Endothelial cell of umbilical vein (primary cell): Measurements from ENCODE around the gene HINFP. TPM values are rescaled to one million over a fixed set of nuclear protein-coding genes. Genes with fewer than 3 reads are reported as not detected.

Experiments used
- BruUV-seq: library from RNA; stranded (reverse); fragments of 400-500 nt; replicated peaks from 2 replicates; lab custom pipeline; 2021; lab: Mats Ljungman, UMichigan
- CTCF ChIA-PET: fragments of 300-600, 350-600 bp; sonication (Branson Sonifier 250); formaldehyde crosslinking; loops from one replicate; lab custom pipeline; 2021; ENCODE audit warnings: antibody characterized with exemption, inconsistent platforms; lab: Charles Lee
- POLR2A ChIA-PET: fragments of 300-600, 350-600 bp; sonication (Branson Sonifier 250); formaldehyde crosslinking; loops from one replicate; lab custom pipeline; 2021; ENCODE audit warnings: antibody characterized with exemption, inconsistent platforms; lab: Charles Lee
- DNase-seq: peaks from one replicate; pipeline ENCODE4 v3.0.0-alpha.2; 2011; ENCODE audit warnings: low read depth, low spot score
- FAIRE-seq: peaks from 2 replicates; lab custom pipeline; 2011; peaks lifted over from hg19 to GRCh38; lab: Jason Lieb, UNC
- H2AFZ ChIP-seq: 2 replicates; pipeline ENCODE4 v1.6.0; 2012; ENCODE audit warnings: low read depth, low read length, control low read depth, inconsistent platforms
- H3K27ac ChIP-seq: 2 replicates; pipeline ENCODE4 v1.5.1; 2011; ENCODE audit warnings: low read depth, mild to moderate bottlenecking, control low read depth, low read length, moderate library complexity; ENCODE audit not compliant: insufficient read depth
- H3K27me3 ChIP-seq, 2 experiments: 2 replicates each; pipeline versions ENCODE4 v1.6.0 to v1.6.1; 2011; ENCODE audit warnings: low read length in 2 of 2, mixed read lengths in 1 of 2; ENCODE audit not compliant: control insufficient read depth in 2 of 2, insufficient read depth in 2 of 2
- H3K36me3 ChIP-seq, 2 experiments: 2 replicates in 1 of 2; 3 replicates in 1 of 2; pipeline ENCODE4 v1.5.1; 2011; ENCODE audit warnings: low read length in 2 of 2, mild to moderate bottlenecking in 1 of 2, moderate library complexity in 1 of 2; ENCODE audit not compliant: control insufficient read depth in 2 of 2, insufficient read depth in 2 of 2; ENCODE audit errors: extremely low read depth in 1 of 2
- H3K4me1 ChIP-seq: 3 replicates; pipeline ENCODE4 v1.5.1; 2011; ENCODE audit warnings: mild to moderate bottlenecking, low read length; ENCODE audit not compliant: control insufficient read depth, insufficient read depth; ENCODE audit errors: extremely low read depth
- H3K4me2 ChIP-seq: 2 replicates; pipeline ENCODE4 v1.6.1; 2011; ENCODE audit warnings: low read length, control low read depth, mixed read lengths; ENCODE audit not compliant: insufficient read depth
- H3K4me3 ChIP-seq, 3 experiments: fragments of 200-600 bp in 1 of 3; sonication (generic), shearing (Covaris generic) in 1 of 3; replicated peaks in 1 of 3; 2 replicates each; pipeline ENCODE4 v1.5.1; 2011 to 2016; ENCODE audit warnings: control low read depth in 3 of 3, low read length in 3 of 3, mild to moderate bottlenecking in 2 of 3, inconsistent platforms in 1 of 3, low read depth in 1 of 3, moderate library complexity in 1 of 3; ENCODE audit not compliant: insufficient read depth in 1 of 3
- H3K79me2 ChIP-seq: 2 replicates; pipeline ENCODE4 v1.6.0; 2012; ENCODE audit warnings: low read length, inconsistent platforms; ENCODE audit not compliant: control insufficient read depth, insufficient read depth
- H3K9ac ChIP-seq: replicated peaks from 2 replicates; pipeline ENCODE3; 2011; ENCODE audit warnings: low read length, control low read depth; ENCODE audit not compliant: insufficient read depth; ENCODE audit errors: extremely low read depth
- H3K9me1 ChIP-seq: replicated peaks from 3 replicates; pipeline ENCODE4 v1.6.0; 2011; ENCODE audit warnings: mild to moderate bottlenecking, low read length; ENCODE audit not compliant: control insufficient read depth, insufficient read depth; ENCODE audit errors: extremely low read depth
- H3K9me3 ChIP-seq: replicated peaks from 2 replicates; pipeline ENCODE4 v1.5.1; 2012; ENCODE audit warnings: low read length, inconsistent platforms; ENCODE audit not compliant: control insufficient read depth, insufficient read depth
- H4K20me1 ChIP-seq: replicated peaks from 2 replicates; pipeline ENCODE3; 2011; ENCODE audit warnings: mild to moderate bottlenecking, low read length; ENCODE audit not compliant: control insufficient read depth, insufficient read depth; ENCODE audit errors: extremely low read depth
- EZH2 ChIP-seq: IDR thresholded peaks from 2 replicates; pipeline ENCODE4 v1.6.1; 2012; ENCODE audit warnings: borderline replicate concordance, low read depth, mild to moderate bottlenecking, moderate library complexity, low read length, inconsistent platforms; ENCODE audit not compliant: severe bottlenecking
- FOS ChIP-seq: IDR thresholded peaks from 2 replicates; pipeline ENCODE4 v1.6.1; 2011; ENCODE audit warnings: mild to moderate bottlenecking, low read length, moderate library complexity, borderline replicate concordance; ENCODE audit not compliant: insufficient read depth
- GATA2 ChIP-seq: IDR thresholded peaks from 2 replicates; pipeline ENCODE4 v1.7.0; 2011; ENCODE audit warnings: low read depth, mild to moderate bottlenecking, moderate library complexity, mixed read lengths, low read length; ENCODE audit not compliant: insufficient read length, insufficient read depth
- JUN ChIP-seq: IDR thresholded peaks from 2 replicates; pipeline ENCODE4 v1.6.1; 2011; ENCODE audit warnings: borderline replicate concordance, low read depth; ENCODE audit not compliant: insufficient read length, insufficient read depth
- MYC ChIP-seq: IDR thresholded peaks from one replicate; pipeline ENCODE4 v1.6.1; 2011; ENCODE audit warnings: mild to moderate bottlenecking, low read depth, low read length
- POLR2A ChIP-seq: IDR thresholded peaks from 2 replicates; pipeline ENCODE4 v1.6.1; 2012; ENCODE audit warnings: low read depth, mild to moderate bottlenecking, control low read depth, low read length
- POLR2AphosphoS5 ChIP-seq: IDR thresholded peaks from 2 replicates; pipeline ENCODE4 v1.6.1; 2012; ENCODE audit warnings: low read depth, mild to moderate bottlenecking, control low read depth, low read length, moderate library complexity; ENCODE audit not compliant: insufficient read depth
- dilution Hi-C: fragments of 300-500 bp; cut with MboI; formaldehyde crosslinking; loops from one replicate; pipeline ENCODE4 v1.15.0; 2019; ENCODE audit warnings: low sequenced_read_pairs; ENCODE audit not compliant: extremely low pct_ligation_motif_present
- intact Hi-C: fragments of 100-400 bp; cut with micrococcal nuclease; formaldehyde crosslinking; loops from one replicate; pipeline ENCODE4 v1.10.0; 2022
- polyA plus RNA-seq, 4 experiments: library from polyadenylated mRNA; depleted of rRNA in 3 of 4; stranded (reverse) in 3 of 4; unstranded in 1 of 4; fragments of >200 nt; gene quantifications; 2 replicates each; pipeline versions ENCODE4 v1.2.1 to v1.2.3, GENCODE V29; 2011 to 2012; ENCODE audit warnings: missing spikeins in 1 of 4
- total RNA-seq: library from RNA; stranded (reverse); gene quantifications from 2 replicates; pipeline ENCODE4 v1.2.3, GENCODE V29; 2021
- TF ChIP-seq, protein P1 (sequence below): IDR thresholded peaks from 2 replicates; pipeline ENCODE4 v1.6.1; 2011; ENCODE audit not compliant: insufficient read depth, insufficient read length
- TF ChIP-seq, protein P2 (sequence below), 2 donors: IDR thresholded peaks; 1 replicate in 1 of 2; 2 replicates in 1 of 2; pipeline ENCODE4 v1.5.1; 2011; ENCODE audit warnings: low read length in 2 of 2, mild to moderate bottlenecking in 2 of 2, moderate library complexity in 2 of 2, control low read depth in 1 of 2, inconsistent platforms in 1 of 2, low read depth in 1 of 2; ENCODE audit not compliant: insufficient read depth in 1 of 2; ENCODE audit errors: extremely low read depth in 1 of 2

Gene HINFP
- total and polyA plus RNA-seq, 2 donors (not counting 3 experiments of a cell fraction or from before 2014, with no cell fraction given): 30.8 to 33.4 TPM

DNA sequence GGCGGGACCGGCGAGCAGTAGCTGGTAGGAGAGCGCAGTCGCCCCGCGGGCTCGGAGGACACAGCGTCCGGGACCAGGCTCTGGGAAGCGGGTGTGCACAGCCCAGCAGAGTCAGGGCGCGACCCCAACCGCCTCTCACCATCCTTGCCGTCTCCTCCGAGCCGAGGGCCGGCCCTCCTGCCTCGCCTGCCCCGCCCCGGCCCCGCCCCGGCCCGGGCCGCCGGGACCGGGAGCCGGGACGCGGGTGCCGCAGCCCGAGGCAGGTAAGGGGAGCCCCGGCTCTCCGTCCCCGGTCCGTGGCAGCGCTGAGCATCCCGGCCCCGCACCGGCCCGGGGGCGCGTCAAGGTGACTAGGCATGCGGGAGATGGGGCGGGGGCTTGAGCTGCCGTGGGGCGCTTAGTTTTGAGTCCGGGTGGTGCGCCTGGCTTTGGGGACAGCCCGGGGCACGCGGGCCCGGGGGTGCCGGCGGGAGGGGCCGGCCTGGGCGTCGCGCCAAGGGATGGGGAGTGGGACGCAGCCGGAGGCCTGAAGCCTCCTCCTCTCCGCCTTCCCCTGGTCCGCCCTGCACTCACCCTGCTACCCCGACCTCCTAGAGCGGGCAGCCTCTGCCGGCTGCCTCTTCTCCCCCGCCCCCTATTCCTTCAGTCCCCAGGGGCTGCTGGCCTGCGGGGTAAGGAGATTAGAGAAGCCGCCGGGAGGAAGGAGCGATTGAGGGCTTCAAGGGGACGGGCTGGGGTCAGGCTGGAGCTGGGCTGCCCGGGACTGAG is 27.8 kb downstream of the HINFP start, which contains the start of gene ABCG4:
Gene ABCG4, plus strand, starts transcription at position 35 of the 768 bp plus-strand sequence. CDS start 914 bp downstream, outside the sequence.
- no peaks in the 10 kb centered on the region for H3K36me3 ChIP-seq
- H4K20me1 ChIP-seq: no peaks in the 10 kb centered on the region
- BruUV-seq: no TSS peak
- TF ChIP-seq POLR2A (no peak), JUN (no peak), MYC (no peak), EZH2 (no peak), FOS (no peak), POLR2AphosphoS5 (no peak), GATA2 (no peak)
- TF ChIP-seq, protein P1, sequence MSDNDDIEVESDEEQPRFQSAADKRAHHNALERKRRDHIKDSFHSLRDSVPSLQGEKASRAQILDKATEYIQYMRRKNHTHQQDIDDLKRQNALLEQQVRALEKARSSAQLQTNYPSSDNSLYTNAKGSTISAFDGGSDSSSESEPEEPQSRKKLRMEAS: no peak
- TF ChIP-seq, protein P2, sequence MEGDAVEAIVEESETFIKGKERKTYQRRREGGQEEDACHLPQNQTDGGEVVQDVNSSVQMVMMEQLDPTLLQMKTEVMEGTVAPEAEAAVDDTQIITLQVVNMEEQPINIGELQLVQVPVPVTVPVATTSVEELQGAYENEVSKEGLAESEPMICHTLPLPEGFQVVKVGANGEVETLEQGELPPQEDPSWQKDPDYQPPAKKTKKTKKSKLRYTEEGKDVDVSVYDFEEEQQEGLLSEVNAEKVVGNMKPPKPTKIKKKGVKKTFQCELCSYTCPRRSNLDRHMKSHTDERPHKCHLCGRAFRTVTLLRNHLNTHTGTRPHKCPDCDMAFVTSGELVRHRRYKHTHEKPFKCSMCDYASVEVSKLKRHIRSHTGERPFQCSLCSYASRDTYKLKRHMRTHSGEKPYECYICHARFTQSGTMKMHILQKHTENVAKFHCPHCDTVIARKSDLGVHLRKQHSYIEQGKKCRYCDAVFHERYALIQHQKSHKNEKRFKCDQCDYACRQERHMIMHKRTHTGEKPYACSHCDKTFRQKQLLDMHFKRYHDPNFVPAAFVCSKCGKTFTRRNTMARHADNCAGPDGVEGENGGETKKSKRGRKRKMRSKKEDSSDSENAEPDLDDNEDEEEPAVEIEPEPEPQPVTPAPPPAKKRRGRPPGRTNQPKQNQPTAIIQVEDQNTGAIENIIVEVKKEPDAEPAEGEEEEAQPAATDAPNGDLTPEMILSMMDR (IDR thresholded peaks at IDR 0.05; ENCODE audit: extremely low read depth in 1 of 2, insufficient read depth in 1 of 2, low read depth in 1 of 2, low read length in 2 of 2): no peak
- dilution Hi-C loops (no loop called here), intact Hi-C loops (loop anchor here (2.0 kb wide), 1 partner anchor 20 kb away; the partner anchor contains the start of gene NLRX1)
- H3K9me1 ChIP-seq: no peaks in the 10 kb centered on the region
- H3K4me3 ChIP-seq: peak within 1 kb of the TSS; percentile 1 to 48 (median 3)
- H3K27me3 ChIP-seq: peaks cover 2 to 3% of the 10 kb centered on the region in 2 experiments
- peak within 1 kb of the TSS; percentile 80 for H2AFZ ChIP-seq
- ChIA-PET CTCF (interaction anchor here (0.6 to 2.2 kb wide), 7 partner anchors 8 to 191 kb away, joined by 3 to 10 read pairs (median 4); partner anchors contain the start of gene C1QTNF5), POLR2A (no interaction called here)
- no peak within 1 kb of the TSS for H3K27ac ChIP-seq
- H3K9me3 ChIP-seq: no peaks in the 10 kb centered on the region
- FAIRE-seq (no peak), DNase-seq (no peak)
- no peaks in the 10 kb centered on the region for H3K79me2 ChIP-seq
- no peak within 1 kb of the TSS for H3K9ac ChIP-seq
- peak within 1 kb of the TSS; percentile 2 for H3K4me2 ChIP-seq
- H3K4me1 ChIP-seq: peaks cover 4% of the 10 kb centered on the region
